HS-27A (cell line): ENCODE measurements around the gene COL6A2.
"Not testable (repeated sequence)": the region's sequence is repeated elsewhere in the genome, so short reads cannot be mapped to it uniquely, and the experiment has no call there.

Experiments
- DNase-seq: peaks from one replicate; pipeline ENCODE4 v3.0.0-alpha.2; 2012; ENCODE audit warnings: low read depth, missing footprints

Gene COL6A2

DNA sequence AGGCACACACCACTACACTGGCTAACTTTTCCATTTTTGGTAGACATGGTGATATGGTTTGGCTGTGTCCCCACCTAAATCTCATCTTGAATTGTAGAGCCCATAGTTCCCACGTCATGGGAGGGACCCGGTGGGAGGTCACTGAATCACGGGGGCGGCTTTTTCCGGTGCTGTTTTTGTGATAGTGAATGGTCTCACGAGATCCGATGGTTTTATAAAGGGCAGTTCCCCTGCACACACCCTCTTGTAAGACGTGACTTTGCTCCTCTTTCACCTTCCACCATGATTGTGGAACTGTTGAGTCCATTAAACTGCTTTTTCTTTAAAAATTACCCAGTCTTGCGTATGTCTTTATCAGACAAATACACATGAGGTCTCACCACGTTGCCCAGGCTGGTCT lies 58.8 kb downstream of the COL6A2 start:
- DNase-seq = no peak

DNA sequence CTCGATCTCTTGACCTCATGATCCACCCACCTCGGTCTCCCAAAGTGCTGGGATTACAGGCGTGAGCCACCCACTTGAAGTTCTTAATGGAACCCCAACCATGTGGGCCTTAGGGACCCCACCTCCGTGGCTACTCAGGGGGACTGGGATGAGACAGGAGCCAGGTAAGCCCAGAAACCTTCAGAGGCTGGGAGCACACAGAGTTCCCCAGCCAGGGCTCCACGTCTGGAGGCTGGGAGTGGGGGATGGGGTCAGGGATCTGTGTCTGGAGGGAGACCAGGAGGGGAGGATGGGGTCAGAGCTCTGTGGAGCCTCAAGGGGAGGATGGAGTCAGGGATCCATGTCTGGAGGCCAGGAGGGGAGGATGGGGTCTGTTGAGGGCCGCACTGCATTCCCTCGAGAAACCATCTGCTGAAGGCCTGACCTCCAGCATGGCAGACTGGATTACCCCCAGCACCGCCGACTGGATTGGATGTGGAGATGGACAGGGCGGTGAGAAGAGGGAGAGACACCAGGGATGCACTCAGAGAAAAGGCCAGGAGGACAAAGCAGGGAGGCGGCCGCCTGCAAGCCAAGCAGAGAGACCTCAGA lies 59.6 kb downstream of the COL6A2 start:
- DNase-seq = no peak

DNA sequence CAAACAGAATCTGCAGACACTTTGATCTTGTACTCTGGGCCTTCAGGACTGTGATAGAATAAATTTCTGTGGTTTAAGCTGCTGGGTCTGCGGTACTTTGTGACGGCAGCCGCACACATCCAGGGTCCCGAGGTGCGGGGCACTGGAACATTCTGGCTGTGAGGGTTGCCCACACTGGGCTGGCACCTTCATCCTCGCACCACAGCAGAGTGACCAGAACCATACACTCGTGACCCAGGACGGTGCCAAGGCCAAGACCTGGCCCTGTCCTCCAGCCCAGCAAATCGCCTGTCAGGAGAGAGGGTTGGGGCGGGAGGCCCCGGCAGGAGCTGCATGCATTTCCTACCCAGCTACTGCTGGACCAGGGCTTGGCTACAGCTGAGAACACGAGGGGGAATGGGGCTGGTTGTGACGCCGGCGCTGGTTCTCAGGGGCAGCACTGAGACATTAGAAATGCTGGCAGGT lies 60.1 kb downstream of the COL6A2 start:
- DNase-seq = no peak

DNA sequence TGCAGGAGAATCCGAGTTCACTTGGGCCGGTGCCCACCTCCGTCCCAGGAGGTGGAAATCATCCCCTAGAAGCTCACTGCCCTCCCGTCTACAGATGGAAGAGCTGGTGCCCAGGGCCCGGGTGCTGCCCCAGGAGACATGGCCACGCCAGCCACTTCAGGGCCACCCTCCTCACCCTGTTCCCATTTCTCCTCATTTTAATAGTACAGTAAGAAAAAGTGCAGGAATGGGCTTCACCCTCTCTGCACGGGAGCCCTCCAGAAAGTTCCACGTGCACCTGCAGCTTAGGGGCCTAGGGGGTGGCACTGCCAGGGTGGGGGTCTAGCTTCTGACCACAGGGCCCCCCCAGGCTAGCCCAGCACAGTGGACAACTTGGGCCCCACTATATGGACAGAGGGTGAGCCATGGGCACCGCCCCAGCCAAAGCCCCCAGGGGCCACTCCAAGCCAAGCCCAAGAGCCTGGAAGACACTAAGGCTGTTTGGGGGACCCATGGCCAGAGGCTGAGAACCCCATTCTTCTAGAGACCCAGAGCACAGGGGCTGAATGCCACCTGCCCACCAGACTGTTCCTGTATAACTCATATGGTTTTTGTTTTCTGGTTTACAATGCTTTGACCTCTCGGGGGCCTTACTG lies 60.9 kb downstream of the COL6A2 start:
- DNase-seq = no peak

DNA sequence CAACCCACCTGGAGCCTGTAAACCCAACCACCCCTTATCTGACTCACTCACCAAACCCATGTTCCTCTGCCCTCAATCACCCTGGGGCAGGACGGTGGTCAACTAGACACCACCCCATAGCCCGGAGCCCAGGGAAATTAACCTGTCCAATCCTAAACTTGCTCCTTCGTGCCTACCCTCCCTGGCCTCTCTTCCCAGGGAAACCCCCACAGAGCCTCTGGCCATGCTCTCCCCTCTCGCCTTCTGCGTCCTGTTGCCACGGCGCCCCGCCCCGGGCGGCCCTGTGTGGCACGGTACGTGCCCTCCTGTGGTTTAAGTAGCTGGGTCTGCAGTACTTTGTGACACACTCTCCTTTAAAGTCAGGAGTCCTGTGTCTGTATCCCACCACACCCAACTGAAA lies 61.5 kb downstream of the COL6A2 start:
- no peak for DNase-seq

DNA sequence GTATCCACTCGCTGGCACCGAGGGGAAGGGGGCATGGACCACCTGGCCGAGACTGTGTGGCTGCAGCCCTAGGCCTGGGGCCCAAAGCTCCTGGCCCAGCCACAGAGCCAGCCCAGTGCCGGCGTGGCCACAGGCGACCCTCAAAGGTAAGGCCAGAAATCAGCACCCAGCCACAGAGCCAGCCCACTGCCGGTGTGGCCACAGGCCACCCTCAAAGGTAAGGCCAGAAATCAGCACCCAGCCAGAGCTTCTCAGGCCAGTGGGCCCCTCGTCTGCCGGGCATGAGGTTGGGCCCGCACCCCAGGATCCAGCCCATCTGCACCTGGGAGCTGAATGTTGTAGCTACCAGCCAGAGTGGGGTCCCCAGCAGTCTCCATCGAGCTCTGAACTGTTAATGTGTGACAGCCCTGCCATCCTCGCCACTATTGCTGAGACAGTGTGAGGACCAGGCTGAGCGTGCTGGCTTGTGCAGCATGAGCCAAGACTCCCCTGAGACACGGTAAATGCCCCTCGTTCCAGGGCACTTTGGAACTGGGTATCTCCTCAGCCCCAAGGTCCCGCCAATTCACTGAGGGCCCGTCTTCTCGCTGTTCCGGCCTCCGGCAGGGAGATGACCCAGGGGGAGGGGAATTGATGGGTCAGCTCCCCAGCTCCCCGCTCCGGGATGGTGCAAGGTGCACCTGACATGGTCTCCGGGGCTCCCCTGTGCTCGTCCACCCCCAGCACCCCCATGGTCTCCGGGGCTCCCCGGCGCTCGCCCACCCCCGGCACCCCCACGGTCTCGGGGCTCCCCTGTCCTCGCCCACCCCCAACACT lies 62.1 kb downstream of the COL6A2 start:
- DNase-seq = no peak

DNA sequence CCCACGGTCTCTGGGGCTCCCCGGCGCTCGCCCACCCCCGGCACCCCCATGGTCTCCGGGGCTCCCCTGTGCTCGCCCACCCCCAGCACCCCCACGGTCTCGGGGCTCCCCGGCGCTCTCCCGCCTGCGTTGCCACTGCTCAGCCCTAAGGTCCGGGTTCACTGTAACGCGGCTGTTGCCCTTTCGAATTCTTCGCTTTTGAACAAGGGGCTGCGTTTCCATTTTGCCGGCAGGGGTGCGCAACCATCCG lies 62.7 kb downstream of the COL6A2 start:
- no peak for DNase-seq

DNA sequence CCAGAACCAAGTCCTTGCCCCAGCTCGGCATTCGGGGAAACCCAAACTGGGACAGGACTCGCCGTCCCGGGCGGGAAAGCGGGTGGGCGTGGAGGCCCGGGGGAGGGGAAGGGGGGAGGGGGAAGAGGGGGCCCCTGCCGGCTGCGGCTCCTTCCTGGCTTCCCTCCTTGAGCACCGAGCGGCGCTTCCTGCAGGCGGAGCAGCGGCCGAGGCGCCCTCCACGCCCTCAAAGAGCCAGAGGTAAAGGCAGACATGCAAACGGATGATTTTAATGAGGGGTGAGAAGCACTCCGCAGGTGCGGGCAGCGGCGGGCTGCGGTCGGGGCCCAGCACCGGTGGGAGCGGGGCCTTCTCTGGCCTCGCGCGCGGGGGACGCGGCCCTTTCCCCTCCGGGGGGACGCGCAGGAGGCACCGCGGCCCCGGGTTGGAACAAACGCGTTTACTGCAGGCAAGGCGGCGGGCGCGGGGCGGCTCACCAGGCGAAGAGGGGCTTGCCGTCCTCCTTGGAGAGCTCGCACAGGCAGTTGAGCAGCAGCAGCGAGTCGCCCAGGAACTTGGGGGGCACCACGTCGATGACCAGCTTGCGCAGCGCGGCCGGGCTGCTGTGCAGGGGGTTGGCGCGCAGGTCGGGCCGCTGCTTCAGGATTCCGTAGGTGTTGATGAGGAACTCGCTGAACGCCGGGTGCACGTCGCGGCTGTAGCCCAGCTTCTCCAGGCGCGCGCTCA lies 63.2 kb downstream of the COL6A2 start:
- DNase-seq = no peak

DNA sequence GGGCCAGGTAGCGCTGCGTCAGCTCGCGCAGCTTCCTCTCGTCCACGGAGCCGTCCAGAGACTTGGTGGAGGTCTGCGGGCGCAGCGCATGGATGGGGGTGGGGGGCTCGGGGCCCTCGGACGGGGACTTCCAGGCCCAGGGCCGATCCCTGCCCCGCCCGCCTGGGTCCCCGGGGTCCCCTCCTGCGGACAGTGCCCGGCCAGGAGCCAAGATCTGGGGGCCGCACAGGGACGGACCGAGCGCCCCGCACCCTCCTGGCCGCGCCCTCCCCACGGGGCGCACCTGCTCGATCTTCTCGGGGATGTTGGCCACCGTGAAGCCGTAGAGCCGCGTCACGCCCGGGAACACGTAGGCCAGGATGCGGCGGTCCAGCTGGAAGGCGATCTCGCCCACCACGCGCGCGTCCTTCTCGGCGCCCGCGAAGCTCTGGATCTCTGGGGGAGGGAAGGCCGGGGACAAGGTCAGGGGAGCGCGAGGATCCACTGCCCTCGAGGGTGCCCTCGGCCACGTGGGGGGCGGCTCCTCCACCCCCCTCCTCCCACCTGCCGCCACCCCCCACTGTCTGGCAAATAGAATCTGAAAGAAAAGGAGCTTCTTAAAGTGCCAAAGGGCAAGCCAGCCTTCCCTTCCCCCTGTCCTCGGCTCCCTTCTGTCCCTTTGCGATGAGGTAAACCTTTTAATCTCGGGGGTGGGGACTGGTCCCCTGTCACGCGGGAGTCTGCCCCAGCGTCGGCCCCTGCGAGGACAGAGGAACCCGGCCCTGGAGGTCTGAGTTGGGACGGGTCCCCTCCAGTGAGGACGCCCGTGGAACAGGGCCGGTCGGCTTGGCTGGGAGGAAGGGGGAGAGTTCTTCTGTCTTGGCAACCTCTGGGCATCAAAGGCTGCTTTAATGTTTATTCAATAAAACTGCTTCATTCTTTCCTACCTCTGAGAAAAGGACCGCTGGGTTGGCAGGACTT lies 64.0 kb downstream of the COL6A2 start:
- no peak for DNase-seq

DNA sequence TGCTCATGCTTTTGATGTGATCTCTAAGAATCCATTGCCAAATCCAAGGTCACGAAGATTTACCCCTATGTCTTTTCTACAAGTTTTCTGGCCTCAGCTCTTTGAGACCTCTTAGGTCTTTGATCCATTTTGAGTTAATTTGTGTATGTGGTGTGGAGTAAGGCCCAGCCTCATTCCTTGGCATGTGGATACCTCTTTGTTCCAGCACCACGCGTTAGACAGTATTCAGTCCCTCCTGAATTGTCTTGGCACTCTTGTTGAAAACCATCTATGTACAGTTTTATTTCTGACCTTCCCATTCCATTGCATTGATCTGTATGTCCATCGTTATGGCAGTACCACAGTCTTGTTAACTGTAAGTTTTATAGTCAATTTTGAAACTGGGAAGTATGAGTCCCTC lies 65.5 kb downstream of the COL6A2 start:
- DNase-seq = no peak

DNA sequence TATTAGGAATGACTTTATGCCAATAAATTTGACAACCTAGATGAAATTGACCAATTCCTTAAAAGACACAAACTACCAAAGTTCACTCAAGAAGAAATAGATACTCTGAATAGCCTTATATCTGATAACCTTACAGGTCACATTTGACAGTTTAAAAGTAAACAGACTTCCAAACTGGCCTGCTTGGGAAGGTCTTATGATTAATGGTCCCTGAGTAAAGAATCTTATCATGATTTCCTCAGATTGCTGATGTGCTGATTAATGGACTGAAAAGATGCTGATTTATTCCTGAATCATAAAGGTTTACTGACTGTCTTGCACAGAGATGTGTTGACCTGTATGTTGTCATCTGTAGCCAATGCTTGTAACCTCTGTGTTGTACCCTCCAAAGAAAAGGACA lies 67.2 kb downstream of the COL6A2 start:
- DNase-seq = no peak

DNA sequence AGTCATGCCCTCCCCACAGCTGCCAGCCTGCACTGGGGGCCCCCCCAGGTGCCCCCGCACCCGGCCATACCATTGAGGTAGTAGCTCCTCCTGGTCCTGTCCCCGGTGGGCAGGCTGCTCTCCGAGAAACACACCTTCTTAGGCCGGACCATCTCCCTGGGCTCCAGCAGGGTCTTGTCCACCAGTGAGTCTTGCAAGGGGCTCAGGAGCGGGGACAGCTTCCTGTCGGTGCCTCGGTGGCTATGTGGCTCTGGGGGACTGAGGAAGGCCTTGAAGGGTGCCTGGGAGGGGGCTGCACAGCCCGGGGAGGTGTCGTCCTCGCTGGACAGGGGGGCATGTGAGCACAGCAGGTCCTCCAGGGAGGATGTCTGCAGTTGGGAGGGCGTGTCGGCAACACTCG lies 70.3 kb downstream of the COL6A2 start:
- DNase-seq = no peak

DNA sequence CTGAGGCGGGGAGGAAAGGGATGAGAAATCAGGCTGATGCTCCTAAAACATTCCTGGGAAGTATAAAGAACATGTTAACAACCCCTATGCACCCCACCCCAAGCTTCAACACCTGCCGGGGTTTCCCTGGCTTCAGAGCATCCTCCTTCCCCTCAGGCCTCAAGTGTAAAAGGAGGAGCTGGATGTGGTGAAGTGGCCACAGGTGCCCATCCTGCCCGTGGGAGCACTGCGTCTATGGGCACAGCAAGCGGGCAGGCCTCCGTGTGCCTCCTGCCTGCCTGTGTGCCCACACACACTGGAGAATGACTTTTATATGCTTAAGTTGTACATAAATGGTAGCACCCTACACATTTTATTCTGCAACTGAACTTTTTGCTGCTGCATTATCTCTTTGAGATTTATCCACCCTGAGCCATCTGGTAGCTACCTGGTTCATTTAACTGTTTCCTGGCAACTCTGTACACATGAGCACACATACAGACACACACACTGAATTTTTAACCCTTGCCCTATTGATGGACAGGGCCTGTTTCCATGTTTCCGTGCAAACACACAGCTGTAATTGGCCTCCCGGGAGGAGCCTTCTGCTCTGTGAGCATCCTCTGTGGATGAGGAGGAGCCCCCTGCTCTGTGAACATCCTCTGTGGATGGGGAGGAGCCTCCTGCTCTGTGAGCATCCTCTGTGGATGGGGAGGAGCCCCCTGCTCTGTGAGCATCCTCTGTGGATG lies 70.9 kb downstream of the COL6A2 start:
- no peak for DNase-seq

DNA sequence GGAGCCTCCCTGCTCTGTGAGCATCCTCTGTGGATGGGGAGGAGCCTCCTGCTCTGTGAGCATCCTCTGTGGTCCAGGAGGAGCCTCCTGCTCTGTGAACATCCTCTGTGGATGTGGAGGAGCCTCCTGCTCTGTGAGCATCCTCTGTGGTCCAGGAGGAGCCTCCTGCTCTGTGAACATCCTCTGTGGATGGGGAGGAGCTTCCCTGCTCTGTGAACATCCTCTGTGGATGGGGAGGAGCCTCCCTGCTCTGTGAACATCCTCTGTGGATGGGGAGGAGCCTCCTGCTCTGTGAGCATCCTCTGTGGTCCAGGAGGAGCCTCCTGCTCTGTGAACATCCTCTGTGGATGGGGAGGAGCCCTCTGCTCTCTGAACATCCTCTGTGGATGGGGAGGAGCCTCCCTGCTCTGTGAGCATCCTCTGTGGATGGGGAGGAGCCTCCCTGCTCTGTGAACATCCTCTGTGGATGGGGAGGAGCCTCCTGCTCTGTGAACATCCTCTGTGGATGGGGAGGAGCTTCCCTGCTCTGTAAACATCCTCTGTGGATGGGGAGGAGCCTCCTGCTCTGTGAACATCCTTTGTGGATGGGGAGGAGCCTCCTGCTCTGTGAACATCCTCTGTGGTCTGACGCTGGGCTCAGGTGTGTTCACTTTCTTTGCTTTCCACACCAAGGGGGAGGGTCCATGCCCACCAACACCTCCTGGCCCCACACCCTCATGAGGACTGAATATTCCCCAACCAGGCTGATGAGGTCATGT lies 72.7 kb downstream of the COL6A2 start:
- not testable (repeated sequence) for DNase-seq

DNA sequence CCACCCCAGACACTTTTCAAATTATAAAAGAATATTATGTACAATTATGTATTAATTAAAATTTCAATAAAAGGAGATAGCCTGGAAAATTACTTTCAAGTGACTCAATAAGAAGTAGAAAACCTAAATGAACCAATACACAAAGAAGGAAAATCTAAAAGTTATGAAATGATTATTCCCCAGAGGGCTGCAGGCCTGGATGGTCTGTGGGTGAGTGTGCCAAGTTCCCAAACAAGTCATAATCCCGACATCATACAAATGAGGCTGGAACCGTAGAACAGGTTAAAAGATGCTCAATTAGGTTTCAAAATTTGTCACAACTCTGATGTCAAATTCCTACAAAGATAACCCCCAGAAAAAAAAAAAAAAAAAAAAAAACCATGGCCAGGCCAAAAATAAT lies 73.7 kb downstream of the COL6A2 start:
- no peak for DNase-seq

DNA sequence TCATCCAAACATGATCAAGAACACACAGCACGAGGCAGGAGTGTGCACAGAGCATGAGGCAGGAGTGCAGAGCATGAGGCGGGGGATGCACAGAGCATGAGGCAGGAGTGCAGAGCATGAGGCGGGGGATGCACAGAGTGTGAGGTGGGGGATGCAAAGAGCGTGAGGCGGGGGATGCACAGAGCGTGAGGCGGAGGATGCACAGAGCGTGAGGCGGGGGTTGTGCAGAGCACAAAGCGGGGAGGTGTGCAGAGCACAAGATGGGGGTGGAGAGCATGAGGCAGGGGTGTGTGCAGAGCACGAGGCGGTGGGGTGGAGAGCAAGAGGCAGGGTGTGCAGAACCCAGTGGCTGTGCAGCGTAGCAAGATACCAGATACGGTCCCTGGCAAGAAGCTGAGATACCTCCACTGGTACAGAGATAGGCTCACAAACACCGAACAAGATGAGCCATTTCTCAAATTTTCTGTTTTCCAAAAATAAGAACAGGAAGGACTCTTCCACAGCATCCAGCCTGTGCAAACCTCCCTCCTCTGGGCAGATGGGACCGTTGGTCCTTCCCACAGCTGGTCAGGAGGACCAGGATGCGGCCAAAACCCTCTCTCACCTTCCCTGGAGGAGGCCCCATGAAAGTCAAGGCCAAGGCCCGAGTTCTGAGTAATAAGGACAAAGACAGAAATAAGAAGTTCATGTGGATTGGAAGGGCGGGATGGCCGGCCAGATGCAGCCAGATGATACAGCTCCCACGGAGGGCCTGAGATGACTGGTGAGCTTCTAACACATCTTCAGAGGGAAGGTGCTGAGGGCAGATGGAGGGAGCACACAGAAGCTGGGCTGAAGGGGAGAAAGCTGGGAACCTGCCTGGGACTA lies 74.3 kb downstream of the COL6A2 start:
- no peak for DNase-seq

DNA sequence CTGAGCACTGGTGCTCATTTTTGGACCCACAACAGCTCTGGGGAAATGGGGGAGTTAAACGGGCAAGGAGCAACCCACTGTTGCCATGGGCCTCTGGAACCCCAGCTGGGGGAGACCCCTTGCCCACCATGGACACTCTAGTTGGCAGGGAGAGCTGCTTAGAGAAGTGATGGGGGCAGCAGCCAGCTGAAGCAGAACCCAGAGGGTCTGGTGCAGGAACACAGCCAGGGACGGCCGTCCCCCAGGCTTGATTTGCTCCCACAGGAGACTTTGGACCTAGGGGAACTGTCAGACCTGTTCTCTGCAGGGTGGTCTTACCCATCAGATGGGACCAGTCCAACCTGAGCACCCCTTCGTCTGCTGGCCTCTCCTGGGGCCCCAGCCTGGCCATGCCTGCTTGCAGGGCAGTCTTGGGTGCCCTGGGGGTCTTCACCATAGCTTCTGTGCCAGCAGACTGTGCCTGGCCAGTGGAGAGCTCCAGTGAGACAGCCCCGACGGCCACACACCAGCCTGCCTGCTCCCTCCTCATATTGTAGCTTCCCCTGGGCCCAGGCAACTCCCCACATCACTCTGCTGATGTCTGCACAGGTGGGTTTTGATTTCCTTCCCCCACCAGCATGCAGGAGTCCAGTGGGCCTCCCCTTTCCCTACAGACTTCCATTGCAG lies 75.1 kb downstream of the COL6A2 start:
- no peak for DNase-seq

DNA sequence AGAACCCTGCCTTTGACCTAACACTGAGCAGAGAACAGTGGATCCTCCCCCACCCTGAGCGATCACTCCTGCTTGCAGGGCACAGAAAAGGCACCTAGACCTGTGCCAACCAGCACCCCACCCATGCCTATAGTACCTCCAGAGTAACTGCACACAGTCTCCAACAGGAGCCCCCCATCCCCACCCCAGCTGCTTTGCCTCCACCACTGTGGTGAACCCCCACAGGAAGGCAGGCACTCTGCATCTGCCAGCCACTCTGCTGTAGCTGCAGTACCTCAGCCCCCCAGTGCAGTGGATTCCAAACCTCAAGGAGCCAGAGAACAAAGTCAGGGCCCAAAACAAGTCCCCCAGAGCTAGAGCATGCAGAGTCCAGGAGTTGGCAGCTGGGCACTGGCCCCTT lies 75.7 kb downstream of the COL6A2 start:
- no peak for DNase-seq
